Skeletal muscle tissue (tissue), 4 donors: ENCODE results near the gene TRABD. TPM values are rescaled to one million over a fixed set of nuclear protein-coding genes. Genes with fewer than 3 reads are reported as not detected.
"Not testable (repeated sequence)": the region's sequence is repeated elsewhere in the genome, so short reads cannot be mapped to it uniquely, and the experiment has no call there.

Source experiments
- H3K27ac ChIP-seq: one replicate; pipeline ENCODE4 v1.7.0; 2013; ENCODE audit warnings: mild to moderate bottlenecking, low read depth, low read length, inconsistent platforms
- H3K27me3 ChIP-seq, 3 donors: one replicate each; pipeline ENCODE4 v1.7.0; 2013; ENCODE audit warnings: low read length in 3 of 3; ENCODE audit not compliant: control insufficient read depth in 3 of 3, insufficient read depth in 3 of 3
- H3K36me3 ChIP-seq, 3 donors: one replicate each; pipeline ENCODE4 v1.7.0; 2013; ENCODE audit warnings: low read length in 3 of 3; ENCODE audit not compliant: control insufficient read depth in 3 of 3, insufficient read depth in 3 of 3
- H3K4me1 ChIP-seq, 3 donors: one replicate each; pipeline ENCODE4 v1.7.0; 2013; ENCODE audit warnings: low read length in 3 of 3, mild to moderate bottlenecking in 3 of 3; ENCODE audit not compliant: control insufficient read depth in 3 of 3, insufficient read depth in 3 of 3
- H3K4me3 ChIP-seq, 3 donors: one replicate each; pipeline ENCODE4 v1.7.0; 2013; ENCODE audit warnings: low read length in 3 of 3
- H3K9ac ChIP-seq, 3 donors: one replicate each; pipeline ENCODE4 v1.7.0; 2013; ENCODE audit warnings: low read length in 3 of 3, mild to moderate bottlenecking in 3 of 3, moderate library complexity in 2 of 3, low read depth in 1 of 3
- H3K9me3 ChIP-seq, 3 donors: one replicate each; pipeline ENCODE4 v1.7.0; 2013; ENCODE audit warnings: low read length in 3 of 3; ENCODE audit not compliant: control insufficient read depth in 3 of 3
- total RNA-seq: library from RNA; depleted of rRNA; stranded (reverse); fragments of >200 nt; gene quantifications from one replicate; pipeline ENCODE4 v1.2.3, GENCODE V29; 2014
- donor health status: Osteomylitis.

Gene TRABD
- total RNA-seq, 1 donor from 2014 or later = 4.7 TPM

- not testable (repeated sequence) for H3K4me3 ChIP-seq, H3K27ac ChIP-seq, H3K9me3 ChIP-seq, H3K36me3 ChIP-seq, H3K9ac ChIP-seq, H3K4me1 ChIP-seq
- H3K27me3 ChIP-seq = peaks cover 21 to 32% (median 24%) of the 10 kb centered on the region in 3 donors
Observed at GRCh38 chr22:50168490-50169180, 17.1 kb upstream of the TRABD start.

GRCh38 chr22:50169181-50169759 is 16.4 kb upstream of the TRABD start:
- H3K9me3 ChIP-seq = no peaks in the 10 kb centered on the region
- no peak overlapping the region for H3K27ac ChIP-seq
- H3K9ac ChIP-seq = no peak overlapping the region
- H3K27me3 ChIP-seq = peaks cover 21 to 34% (median 24%) of the 10 kb centered on the region in 3 donors
- H3K4me3 ChIP-seq = no peak overlapping the region
- peaks cover 0 to 2% (median 0%) of the 10 kb centered on the region in 3 donors for H3K4me1 ChIP-seq
- H3K36me3 ChIP-seq = no peaks in the 10 kb centered on the region

GRCh38 chr22:50169774-50170341 is 15.9 kb upstream of the TRABD start:
- peaks cover 21 to 32% (median 26%) of the 10 kb centered on the region in 3 donors for H3K27me3 ChIP-seq
- no peak overlapping the region for H3K9ac ChIP-seq
- H3K36me3 ChIP-seq = no peaks in the 10 kb centered on the region
- H3K4me3 ChIP-seq = no peak overlapping the region
- H3K27ac ChIP-seq = no peak overlapping the region
- H3K4me1 ChIP-seq = peaks cover 0 to 2% (median 0%) of the 10 kb centered on the region in 3 donors
- no peaks in the 10 kb centered on the region for H3K9me3 ChIP-seq

- no peak within 1 kb of the TSS for H3K9ac ChIP-seq
- peaks cover 21 to 39% (median 34%) of the 10 kb centered on the region in 3 donors for H3K27me3 ChIP-seq
Observed at GRCh38 chr22:50170453-50171318, 15.0 kb upstream of the TRABD start, which contains the start of gene PANX2. Gene PANX2, plus strand, starts transcription at chr22:50170731. Its CDS starts 0 bp downstream, at chr22:50170731.

GRCh38 chr22:50171319-50171964 is 14.3 kb upstream of the TRABD start:
- Histone ChIP-seq H3K9me3 (no peaks in the 10 kb centered on the region), H3K4me3 (no peak overlapping the region), H3K9ac (no peak overlapping the region), H3K27me3 (peaks cover 21 to 47% (median 38%) of the 10 kb centered on the region in 3 donors), H3K4me1 (peaks cover 0 to 2% (median 0%) of the 10 kb centered on the region in 3 donors), H3K36me3 (no peaks in the 10 kb centered on the region), H3K27ac (no peak overlapping the region)

More at GRCh38 chr22:50170453-50171318, 15.0 kb upstream of the TRABD start, which contains the start of gene PANX2:
- H3K4me3 ChIP-seq = no peak within 1 kb of the TSS
- peaks cover 0 to 2% (median 0%) of the 10 kb centered on the region in 3 donors for H3K4me1 ChIP-seq
- no peaks in the 10 kb centered on the region for H3K9me3 ChIP-seq
- H3K27ac ChIP-seq = no peak within 1 kb of the TSS
- no peaks in the 10 kb centered on the region for H3K36me3 ChIP-seq

- Histone ChIP-seq H3K36me3 (no peaks in the 10 kb centered on the region), H3K9ac (no peak overlapping the region), H3K4me1 (peaks cover 0 to 2% (median 0%) of the 10 kb centered on the region in 3 donors), H3K27me3 (peaks cover 25 to 52% (median 41%) of the 10 kb centered on the region in 3 donors), H3K4me3 (no peak overlapping the region), H3K27ac (no peak overlapping the region), H3K9me3 (no peaks in the 10 kb centered on the region)
Observed at GRCh38 chr22:50171965-50172421, 13.7 kb upstream of the TRABD start.

- Histone ChIP-seq H3K36me3 (no peaks in the 10 kb centered on the region), H3K9ac (no peak overlapping the region), H3K9me3 (peaks cover 0 to 2% (median 0%) of the 10 kb centered on the region in 3 donors), H3K27me3 (peaks cover 31 to 62% (median 50%) of the 10 kb centered on the region in 3 donors), H3K4me3 (no peak overlapping the region), H3K27ac (no peak overlapping the region), H3K4me1 (peaks cover 0 to 2% (median 0%) of the 10 kb centered on the region in 3 donors)
Observed at GRCh38 chr22:50173311-50173982, 12.3 kb upstream of the TRABD start.

GRCh38 chr22:50173983-50174355 is 11.7 kb upstream of the TRABD start:
- H3K27ac ChIP-seq = no peak overlapping the region
- peaks cover 0 to 2% (median 0%) of the 10 kb centered on the region in 3 donors for H3K4me1 ChIP-seq
- no peaks in the 10 kb centered on the region for H3K36me3 ChIP-seq
- H3K4me3 ChIP-seq = no peak overlapping the region
- no peak overlapping the region for H3K9ac ChIP-seq
- H3K27me3 ChIP-seq = peaks cover 34 to 64% (median 53%) of the 10 kb centered on the region in 3 donors
- peaks cover 0 to 2% (median 0%) of the 10 kb centered on the region in 3 donors for H3K9me3 ChIP-seq
